ENCODE data around the gene NACC2.
A peak's percentile ranks its signal among the peaks of the same experiment; 100 is the strongest.

NACC2 gene

GRCh38 chr9:136115641-136116359 lies 20.7 kb upstream of the NACC2 start:
- Histone ChIP-seq H3K4me1 (ENCODE audit: control insufficient read depth, insufficient read depth, low read length) (peaks cover 23% of the 10 kb centered on the region), H3K36me3 (ENCODE audit: control insufficient read depth, insufficient read depth, low read length, severe bottlenecking) (peaks cover 16% of the 10 kb centered on the region), H3K9ac (ENCODE audit: low read length) (no peak overlapping the region), H3K4me3 (ENCODE audit: low read length) (no peak overlapping the region), H3K9me3 (ENCODE audit: control insufficient read depth, low read length) (no peaks in the 10 kb centered on the region), H3K27me3 (replicated peaks; ENCODE audit: control insufficient read depth, insufficient read depth, low read length) (no peaks in the 10 kb centered on the region)
- no peak for DNase-seq (ENCODE audit: low read depth)

GRCh38 chr9:136115206-136115605 lies 20.1 kb upstream of the NACC2 start:
- peaks cover 16% of the 10 kb centered on the region for H3K36me3 ChIP-seq (ENCODE audit: control insufficient read depth, insufficient read depth, low read length, severe bottlenecking)
- H3K9me3 ChIP-seq (ENCODE audit: control insufficient read depth, low read length) = no peaks in the 10 kb centered on the region
- no peaks in the 10 kb centered on the region for H3K27me3 ChIP-seq (replicated peaks; ENCODE audit: control insufficient read depth, insufficient read depth, low read length)
- H3K4me1 ChIP-seq (ENCODE audit: control insufficient read depth, insufficient read depth, low read length) = peaks cover 27% of the 10 kb centered on the region
- H3K9ac ChIP-seq (ENCODE audit: low read length) = no peak overlapping the region
- DNase-seq (ENCODE audit: low read depth) = no peak
- no peak overlapping the region for H3K4me3 ChIP-seq (ENCODE audit: low read length)

GRCh38 chr9:136114610-136115009 lies 19.5 kb upstream of the NACC2 start:
- peaks cover 26% of the 10 kb centered on the region for H3K4me1 ChIP-seq (ENCODE audit: control insufficient read depth, insufficient read depth, low read length)
- H3K36me3 ChIP-seq (ENCODE audit: control insufficient read depth, insufficient read depth, low read length, severe bottlenecking) = peaks cover 16% of the 10 kb centered on the region
- no peak overlapping the region for H3K4me3 ChIP-seq (ENCODE audit: low read length)
- H3K27me3 ChIP-seq (replicated peaks; ENCODE audit: control insufficient read depth, insufficient read depth, low read length) = no peaks in the 10 kb centered on the region
- no peak for DNase-seq (ENCODE audit: low read depth)
- H3K9me3 ChIP-seq (ENCODE audit: control insufficient read depth, low read length) = no peaks in the 10 kb centered on the region
- H3K9ac ChIP-seq (ENCODE audit: low read length) = no peak overlapping the region

- no peak for DNase-seq (ENCODE audit: low read depth)
- H3K9ac ChIP-seq (ENCODE audit: low read length) = peak overlapping the region; percentile 42
- peaks cover 16% of the 10 kb centered on the region for H3K36me3 ChIP-seq (ENCODE audit: control insufficient read depth, insufficient read depth, low read length, severe bottlenecking)
- H3K4me3 ChIP-seq (ENCODE audit: low read length) = no peak overlapping the region
- H3K9me3 ChIP-seq (ENCODE audit: control insufficient read depth, low read length) = no peaks in the 10 kb centered on the region
- no peaks in the 10 kb centered on the region for H3K27me3 ChIP-seq (replicated peaks; ENCODE audit: control insufficient read depth, insufficient read depth, low read length)
- peaks cover 27% of the 10 kb centered on the region for H3K4me1 ChIP-seq (ENCODE audit: control insufficient read depth, insufficient read depth, low read length)
These were observed 17.5 kb upstream of the NACC2 start for GRCh38 chr9:136112541-136112940.

- no peaks in the 10 kb centered on the region for H3K27me3 ChIP-seq (replicated peaks; ENCODE audit: control insufficient read depth, insufficient read depth, low read length)
- no peaks in the 10 kb centered on the region for H3K9me3 ChIP-seq (ENCODE audit: control insufficient read depth, low read length)
- H3K4me1 ChIP-seq (ENCODE audit: control insufficient read depth, insufficient read depth, low read length) = peaks cover 21% of the 10 kb centered on the region
- no peak for DNase-seq (ENCODE audit: low read depth)
- H3K4me3 ChIP-seq (ENCODE audit: low read length) = no peak overlapping the region
- H3K9ac ChIP-seq (ENCODE audit: low read length) = peak overlapping the region; percentile 42
- peaks cover 16% of the 10 kb centered on the region for H3K36me3 ChIP-seq (ENCODE audit: control insufficient read depth, insufficient read depth, low read length, severe bottlenecking)
These were observed 16.8 kb upstream of the NACC2 start for GRCh38 chr9:136111910-136112309.

- peaks cover 24% of the 10 kb centered on the region for H3K4me1 ChIP-seq (ENCODE audit: control insufficient read depth, insufficient read depth, low read length)
- DNase-seq (ENCODE audit: low read depth) = no peak
- no peak overlapping the region for H3K9ac ChIP-seq (ENCODE audit: low read length)
- no peaks in the 10 kb centered on the region for H3K27me3 ChIP-seq (replicated peaks; ENCODE audit: control insufficient read depth, insufficient read depth, low read length)
- H3K9me3 ChIP-seq (ENCODE audit: control insufficient read depth, low read length) = no peaks in the 10 kb centered on the region
- no peak overlapping the region for H3K4me3 ChIP-seq (ENCODE audit: low read length)
- peaks cover 11% of the 10 kb centered on the region for H3K36me3 ChIP-seq (ENCODE audit: control insufficient read depth, insufficient read depth, low read length, severe bottlenecking)
These were observed 16.1 kb upstream of the NACC2 start for GRCh38 chr9:136111190-136111589.

- no peaks in the 10 kb centered on the region for H3K9me3 ChIP-seq (ENCODE audit: control insufficient read depth, low read length)
- H3K27me3 ChIP-seq (replicated peaks; ENCODE audit: control insufficient read depth, insufficient read depth, low read length) = no peaks in the 10 kb centered on the region
- peak overlapping the region; percentile 55 for H3K9ac ChIP-seq (ENCODE audit: low read length)
- H3K36me3 ChIP-seq (ENCODE audit: control insufficient read depth, insufficient read depth, low read length, severe bottlenecking) = peaks cover 6% of the 10 kb centered on the region
- peak; percentile 48 for DNase-seq (ENCODE audit: low read depth)
- peak overlapping the region; percentile 56 for H3K4me3 ChIP-seq (ENCODE audit: low read length)
- H3K4me1 ChIP-seq (ENCODE audit: control insufficient read depth, insufficient read depth, low read length) = peaks cover 31% of the 10 kb centered on the region
These were observed 15.3 kb upstream of the NACC2 start for GRCh38 chr9:136110082-136111061.

GRCh38 chr9:136109351-136110081 lies 14.4 kb upstream of the NACC2 start:
- peak; percentile 93 for DNase-seq (ENCODE audit: low read depth)
- H3K4me1 ChIP-seq (ENCODE audit: control insufficient read depth, insufficient read depth, low read length) = peaks cover 37% of the 10 kb centered on the region
- peak overlapping the region; percentile 56 for H3K4me3 ChIP-seq (ENCODE audit: low read length)
- peak overlapping the region; percentile 55 for H3K9ac ChIP-seq (ENCODE audit: low read length)
- H3K36me3 ChIP-seq (ENCODE audit: control insufficient read depth, insufficient read depth, low read length, severe bottlenecking) = no peaks in the 10 kb centered on the region
- H3K9me3 ChIP-seq (ENCODE audit: control insufficient read depth, low read length) = no peaks in the 10 kb centered on the region
- H3K27me3 ChIP-seq (replicated peaks; ENCODE audit: control insufficient read depth, insufficient read depth, low read length) = no peaks in the 10 kb centered on the region

- H3K27me3 ChIP-seq (replicated peaks; ENCODE audit: control insufficient read depth, insufficient read depth, low read length) = peaks cover 4% of the 10 kb centered on the region
- peak overlapping the region; percentile 18 for H3K9ac ChIP-seq (ENCODE audit: low read length)
- H3K4me1 ChIP-seq (ENCODE audit: control insufficient read depth, insufficient read depth, low read length) = peaks cover 37% of the 10 kb centered on the region
- DNase-seq (ENCODE audit: low read depth) = no peak
- H3K9me3 ChIP-seq (ENCODE audit: control insufficient read depth, low read length) = no peaks in the 10 kb centered on the region
- H3K4me3 ChIP-seq (ENCODE audit: low read length) = no peak overlapping the region
- H3K36me3 ChIP-seq (ENCODE audit: control insufficient read depth, insufficient read depth, low read length, severe bottlenecking) = no peaks in the 10 kb centered on the region
These were observed 13.7 kb upstream of the NACC2 start for GRCh38 chr9:136108648-136109266.

- Histone ChIP-seq H3K36me3 (ENCODE audit: control insufficient read depth, insufficient read depth, low read length, severe bottlenecking) (no peaks in the 10 kb centered on the region), H3K4me1 (ENCODE audit: control insufficient read depth, insufficient read depth, low read length) (peaks cover 37% of the 10 kb centered on the region), H3K4me3 (ENCODE audit: low read length) (no peak overlapping the region), H3K9ac (ENCODE audit: low read length) (no peak overlapping the region), H3K27me3 (replicated peaks; ENCODE audit: control insufficient read depth, insufficient read depth, low read length) (peaks cover 10% of the 10 kb centered on the region), H3K9me3 (ENCODE audit: control insufficient read depth, low read length) (no peaks in the 10 kb centered on the region)
- DNase-seq (ENCODE audit: low read depth) = no peak
These were observed 13.0 kb upstream of the NACC2 start for GRCh38 chr9:136107953-136108647.

All from adipocyte (in vitro differentiated cells).